ENCODE results near the gene KDM2B.
"Not testable (repeated sequence)": the region's sequence is repeated elsewhere in the genome, so short reads cannot be mapped to it uniquely, and the experiment has no call there.

KDM2B gene

GRCh38 chr12:121507245-121507644 lies 73.6 kb downstream of the KDM2B start:
- Histone ChIP-seq H3K27me3 (ENCODE audit: low read depth) (no peaks in the 10 kb centered on the region), H3K4me3 (no peak overlapping the region), H3K36me3 (replicated peaks) (peaks cover 19% of the 10 kb centered on the region), H3K9me3 (no peaks in the 10 kb centered on the region), H3K4me1 (no peaks in the 10 kb centered on the region)
- no peak for DNase-seq (ENCODE audit: low spot score in 2 of 2)
- in situ Hi-C loops (cut with MboI; ENCODE audit: low sequenced_read_pairs) = no loop called here

- Histone ChIP-seq H3K36me3 (replicated peaks) (peaks cover 16% of the 10 kb centered on the region), H3K9me3 (no peaks in the 10 kb centered on the region), H3K4me3 (no peak overlapping the region), H3K4me1 (peaks cover under 1% of the 10 kb centered on the region; the same call in 1 of the 2 replicates), H3K27me3 (ENCODE audit: low read depth) (no peaks in the 10 kb centered on the region)
- no peak for DNase-seq (ENCODE audit: low spot score in 2 of 2)
- in situ Hi-C loops (cut with MboI; ENCODE audit: low sequenced_read_pairs) = no loop called here
Observed at GRCh38 chr12:121505513-121505912, 75.3 kb downstream of the KDM2B start.

- no peak for DNase-seq (ENCODE audit: low spot score in 2 of 2)
- no peaks in the 10 kb centered on the region for H3K27me3 ChIP-seq (ENCODE audit: low read depth)
- peaks cover 6% of the 10 kb centered on the region for H3K4me1 ChIP-seq
- in situ Hi-C loops (cut with MboI; ENCODE audit: low sequenced_read_pairs) = no loop called here
- no peak overlapping the region for H3K4me3 ChIP-seq
- peaks cover 8% of the 10 kb centered on the region for H3K36me3 ChIP-seq (replicated peaks)
- no peaks in the 10 kb centered on the region for H3K9me3 ChIP-seq
Observed at GRCh38 chr12:121504505-121504904, 76.3 kb downstream of the KDM2B start.

- Histone ChIP-seq H3K4me1 (peaks cover 6% of the 10 kb centered on the region), H3K9me3 (no peaks in the 10 kb centered on the region), H3K27me3 (ENCODE audit: low read depth) (no peaks in the 10 kb centered on the region), H3K36me3 (replicated peaks) (peaks cover 6% of the 10 kb centered on the region), H3K4me3 (no peak overlapping the region)
- DNase-seq (ENCODE audit: low spot score in 2 of 2) = no peak
- in situ Hi-C loops (cut with MboI; ENCODE audit: low sequenced_read_pairs) = no loop called here
Observed at GRCh38 chr12:121503395-121503794, 77.4 kb downstream of the KDM2B start.

GRCh38 chr12:121501946-121502345 lies 78.9 kb downstream of the KDM2B start:
- H3K36me3 ChIP-seq (replicated peaks) = peaks cover 6% of the 10 kb centered on the region; the same call in 1 of the 2 replicates
- DNase-seq (ENCODE audit: low spot score in 2 of 2) = no peak
- H3K4me1 ChIP-seq = peaks cover 6% of the 10 kb centered on the region
- H3K4me3 ChIP-seq = no peak overlapping the region
- no peaks in the 10 kb centered on the region for H3K27me3 ChIP-seq (ENCODE audit: low read depth)
- no peaks in the 10 kb centered on the region for H3K9me3 ChIP-seq
- in situ Hi-C loops (cut with MboI; ENCODE audit: low sequenced_read_pairs) = no loop called here

GRCh38 chr12:121499929-121500793 lies 80.7 kb downstream of the KDM2B start:
- Histone ChIP-seq H3K36me3 (replicated peaks) (peaks cover 6% of the 10 kb centered on the region; the same call in 1 of the 2 replicates), H3K4me3 (no peak overlapping the region), H3K27me3 (ENCODE audit: low read depth) (no peaks in the 10 kb centered on the region), H3K4me1 (peaks cover 6% of the 10 kb centered on the region), H3K9me3 (no peaks in the 10 kb centered on the region)
- DNase-seq (ENCODE audit: low spot score in 2 of 2) = peak; percentile 71 to 84
- in situ Hi-C loops (cut with MboI; ENCODE audit: low sequenced_read_pairs) = no loop called here

GRCh38 chr12:121495746-121496145 lies 85.1 kb downstream of the KDM2B start:
- H3K27me3 ChIP-seq (ENCODE audit: low read depth) = no peaks in the 10 kb centered on the region
- no peaks in the 10 kb centered on the region for H3K36me3 ChIP-seq (replicated peaks)
- H3K4me1 ChIP-seq = peaks cover 6% of the 10 kb centered on the region
- no peak for DNase-seq (ENCODE audit: low spot score in 2 of 2)
- no peak overlapping the region for H3K4me3 ChIP-seq
- no peaks in the 10 kb centered on the region for H3K9me3 ChIP-seq
- in situ Hi-C loops (cut with MboI; ENCODE audit: low sequenced_read_pairs) = no loop called here

GRCh38 chr12:121494093-121494787 lies 86.6 kb downstream of the KDM2B start:
- no peaks in the 10 kb centered on the region for H3K27me3 ChIP-seq (ENCODE audit: low read depth)
- peak in 1 of 2 experiments; percentile 80 for DNase-seq (ENCODE audit: low spot score in 2 of 2)
- H3K9me3 ChIP-seq = no peaks in the 10 kb centered on the region
- in situ Hi-C loops (cut with MboI; ENCODE audit: low sequenced_read_pairs) = no loop called here
- H3K36me3 ChIP-seq (replicated peaks) = 0 out of 2 replicates have a peak, but pooled peaks cover 10% of the 10 kb centered on the region
- H3K4me3 ChIP-seq = no peak overlapping the region
- H3K4me1 ChIP-seq = no peaks in the 10 kb centered on the region

- Histone ChIP-seq H3K4me1 (no peaks in the 10 kb centered on the region), H3K9me3 (no peaks in the 10 kb centered on the region), H3K36me3 (replicated peaks) (0 out of 2 replicates have a peak, but pooled peaks cover 10% of the 10 kb centered on the region), H3K27me3 (ENCODE audit: low read depth) (no peaks in the 10 kb centered on the region), H3K4me3 (no peak overlapping the region)
- no peak for DNase-seq (ENCODE audit: low spot score in 2 of 2)
- in situ Hi-C loops (cut with MboI; ENCODE audit: low sequenced_read_pairs) = no loop called here
Observed at GRCh38 chr12:121490401-121491281, 90.2 kb downstream of the KDM2B start.

GRCh38 chr12:121489874-121490273 lies 90.9 kb downstream of the KDM2B start:
- Histone ChIP-seq H3K9me3 (no peaks in the 10 kb centered on the region), H3K4me1 (no peaks in the 10 kb centered on the region), H3K36me3 (replicated peaks) (0 out of 2 replicates have a peak, but pooled peaks cover 10% of the 10 kb centered on the region), H3K4me3 (no peak overlapping the region), H3K27me3 (ENCODE audit: low read depth) (no peaks in the 10 kb centered on the region)
- in situ Hi-C loops (cut with MboI; ENCODE audit: low sequenced_read_pairs) = no loop called here
- no peak for DNase-seq (ENCODE audit: low spot score in 2 of 2)

GRCh38 chr12:121484967-121485366 lies 95.9 kb downstream of the KDM2B start:
- no peaks in the 10 kb centered on the region for H3K27me3 ChIP-seq (ENCODE audit: low read depth)
- H3K36me3 ChIP-seq (replicated peaks) = 0 out of 2 replicates have a peak, but pooled peaks cover 4% of the 10 kb centered on the region
- no peaks in the 10 kb centered on the region for H3K4me1 ChIP-seq
- no peaks in the 10 kb centered on the region for H3K9me3 ChIP-seq
- in situ Hi-C loops (cut with MboI; ENCODE audit: low sequenced_read_pairs) = no loop called here
- no peak overlapping the region for H3K4me3 ChIP-seq
- no peak for DNase-seq (ENCODE audit: low spot score in 2 of 2)

- H3K36me3 ChIP-seq (replicated peaks); H3K4me3 ChIP-seq; H3K27me3 ChIP-seq (ENCODE audit: low read depth); in situ Hi-C loops (cut with MboI; ENCODE audit: low sequenced_read_pairs); H3K9me3 ChIP-seq; DNase-seq (ENCODE audit: low spot score in 2 of 2); H3K4me1 ChIP-seq: not testable (repeated sequence)
Observed at GRCh38 chr12:121484564-121484963, 96.3 kb downstream of the KDM2B start.

GRCh38 chr12:121483949-121484348 lies 96.9 kb downstream of the KDM2B start:
- H3K4me3 ChIP-seq = no peak overlapping the region
- no peaks in the 10 kb centered on the region for H3K36me3 ChIP-seq (replicated peaks)
- in situ Hi-C loops (cut with MboI; ENCODE audit: low sequenced_read_pairs) = no loop called here
- H3K9me3 ChIP-seq = no peaks in the 10 kb centered on the region
- no peaks in the 10 kb centered on the region for H3K4me1 ChIP-seq
- no peaks in the 10 kb centered on the region for H3K27me3 ChIP-seq (ENCODE audit: low read depth)
- no peak for DNase-seq (ENCODE audit: low spot score in 2 of 2)

Measured in HAP-1 (cell line).